Measurements from ENCODE around the gene KIF26B. TPM values are rescaled to one million over a fixed set of nuclear protein-coding genes. Genes with fewer than 3 reads are reported as not detected.

The KIF26B gene
- total RNA-seq, 2 donors from 2014 or later: 0.31 to 0.36 TPM

DNA sequence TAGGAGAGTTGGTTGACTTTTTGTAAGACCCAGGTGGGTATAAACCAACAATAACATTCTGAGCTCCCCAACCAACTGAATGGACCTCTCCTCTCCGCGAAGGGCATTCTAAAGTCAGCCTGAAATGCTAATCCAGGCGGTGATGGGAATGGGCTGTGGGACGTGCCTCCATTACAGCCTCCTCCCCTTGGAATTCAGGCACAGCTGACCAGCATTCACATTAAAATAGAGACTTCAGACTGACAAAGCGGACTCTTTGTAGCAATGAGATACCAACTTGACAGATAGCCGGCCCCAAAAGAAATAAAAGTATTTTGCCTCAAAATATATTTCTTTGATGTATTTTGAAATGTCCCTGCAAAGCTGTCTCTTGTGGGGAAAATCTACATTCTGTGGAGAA lies 101.7 kb downstream of the KIF26B start:
- ATAC-seq (no peak), DNase-seq (no peak)
- intact Hi-C loops (cut with DNase I, micrococcal nuclease): no loop called here

DNA sequence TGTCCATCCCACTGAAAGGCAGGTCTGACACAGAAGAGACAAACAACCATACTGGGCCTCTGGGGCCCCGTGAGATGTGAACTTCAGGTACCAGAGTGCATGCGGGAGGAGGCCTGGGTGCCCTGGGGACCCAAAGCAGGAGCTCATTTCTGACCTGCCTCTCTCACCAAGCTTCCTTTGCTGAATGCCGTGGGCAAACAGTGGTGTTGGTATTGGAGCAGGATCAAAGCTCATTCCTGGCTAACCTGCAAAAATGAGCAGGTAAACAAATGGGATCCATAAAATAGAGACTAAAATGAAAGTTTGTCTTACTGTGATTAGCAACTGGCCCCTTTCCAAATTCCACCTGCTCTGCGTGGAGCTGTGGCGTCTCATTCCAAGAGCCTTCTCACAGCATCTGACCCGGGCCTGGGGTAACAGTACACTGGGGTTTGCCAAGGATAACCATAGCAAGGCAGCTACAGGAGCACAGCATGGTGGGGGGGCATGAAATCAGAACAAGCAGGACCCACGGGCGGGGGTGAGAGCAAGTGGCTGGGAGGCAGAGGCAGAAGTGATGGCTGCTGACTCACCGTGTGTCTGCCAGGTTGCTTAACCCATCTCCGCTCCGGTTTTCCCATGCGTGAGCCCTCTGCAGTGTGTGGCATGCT lies 103.6 kb downstream of the KIF26B start:
- DNase-seq: peak; percentile 19 to 40
- intact Hi-C loops (cut with DNase I, micrococcal nuclease): no loop called here
- peak; percentile 94 for ATAC-seq

DNA sequence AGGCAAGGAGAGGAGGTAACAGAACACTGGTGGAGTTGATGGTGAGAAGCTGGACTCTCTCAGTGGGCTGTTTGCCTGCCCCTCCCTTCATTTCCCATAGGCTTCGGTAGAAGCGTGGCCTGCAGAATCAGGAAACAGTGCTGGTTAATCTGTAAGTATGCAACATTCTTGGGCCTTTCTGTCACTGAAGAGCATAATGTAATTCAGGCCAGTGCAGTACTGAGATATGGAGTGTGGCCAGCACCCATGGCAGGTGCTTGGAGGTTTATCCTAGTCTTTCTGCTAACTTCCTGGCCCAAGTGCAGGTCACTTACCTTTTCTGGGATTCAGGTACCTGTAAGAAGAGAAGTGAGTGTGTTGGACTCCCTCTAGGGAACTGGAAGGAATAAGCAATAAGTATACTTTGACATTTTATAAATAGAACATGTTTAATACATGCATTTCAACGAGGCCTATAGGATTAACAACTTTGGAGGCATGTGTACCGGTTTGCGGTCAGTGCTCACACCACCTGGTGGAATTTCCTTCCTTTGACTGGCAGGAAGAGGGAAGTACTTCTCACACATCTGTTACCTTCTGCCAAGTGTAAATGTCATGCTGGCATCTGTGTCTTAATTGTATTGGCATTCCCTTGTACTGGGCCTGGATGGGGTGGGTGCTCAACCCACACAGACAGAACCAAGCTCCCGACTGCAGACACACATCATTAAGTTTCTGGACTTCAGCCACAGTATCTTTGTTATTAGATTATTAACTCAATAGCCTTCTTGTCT lies 105.5 kb downstream of the KIF26B start:
- DNase-seq (no peak), ATAC-seq (no peak)
- intact Hi-C loops (cut with DNase I, micrococcal nuclease): no loop called here

DNA sequence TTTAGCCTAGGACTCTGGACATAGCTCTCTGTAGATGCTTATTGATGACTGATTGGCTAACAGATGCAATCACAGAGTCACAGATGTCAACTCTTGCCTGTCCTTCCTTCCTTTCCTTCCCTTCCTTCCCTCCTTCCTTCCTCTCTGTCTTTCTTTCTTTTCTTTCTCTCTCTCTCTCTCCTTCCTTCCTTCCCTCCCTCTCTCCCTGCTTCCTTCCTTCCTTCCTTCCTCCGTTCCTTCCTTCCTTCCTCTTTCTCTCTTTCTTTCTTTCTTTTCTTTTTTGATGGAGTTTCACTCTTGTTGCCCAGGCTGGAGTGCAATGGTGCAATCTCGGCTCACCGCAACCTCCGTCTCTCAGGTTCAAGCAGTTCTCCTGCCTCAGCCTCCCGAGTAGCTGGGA lies 106.1 kb downstream of the KIF26B start:
- intact Hi-C loops (cut with DNase I, micrococcal nuclease): no loop called here
- ATAC-seq (no peak), DNase-seq (no peak)

DNA sequence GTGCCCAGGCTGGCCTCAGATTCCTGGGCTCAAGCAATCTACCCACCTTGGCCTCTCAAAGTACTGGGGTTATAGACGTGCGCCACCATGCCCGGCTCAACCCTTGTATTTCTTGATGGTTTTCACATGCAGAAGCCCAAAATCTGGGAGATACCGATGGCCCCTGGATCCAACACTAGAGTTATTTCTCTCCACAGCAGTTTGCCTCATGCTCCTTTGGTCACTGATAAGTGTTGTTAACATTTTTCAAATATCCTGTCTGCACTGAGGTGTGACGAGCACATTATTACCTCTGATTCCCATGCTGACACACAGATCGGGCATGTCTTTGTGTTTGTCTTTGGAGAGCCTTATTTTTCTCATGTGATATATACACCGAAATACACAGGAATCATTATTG lies 107.0 kb downstream of the KIF26B start:
- intact Hi-C loops (cut with DNase I, micrococcal nuclease): no loop called here
- no peak for ATAC-seq
- DNase-seq: no peak

DNA sequence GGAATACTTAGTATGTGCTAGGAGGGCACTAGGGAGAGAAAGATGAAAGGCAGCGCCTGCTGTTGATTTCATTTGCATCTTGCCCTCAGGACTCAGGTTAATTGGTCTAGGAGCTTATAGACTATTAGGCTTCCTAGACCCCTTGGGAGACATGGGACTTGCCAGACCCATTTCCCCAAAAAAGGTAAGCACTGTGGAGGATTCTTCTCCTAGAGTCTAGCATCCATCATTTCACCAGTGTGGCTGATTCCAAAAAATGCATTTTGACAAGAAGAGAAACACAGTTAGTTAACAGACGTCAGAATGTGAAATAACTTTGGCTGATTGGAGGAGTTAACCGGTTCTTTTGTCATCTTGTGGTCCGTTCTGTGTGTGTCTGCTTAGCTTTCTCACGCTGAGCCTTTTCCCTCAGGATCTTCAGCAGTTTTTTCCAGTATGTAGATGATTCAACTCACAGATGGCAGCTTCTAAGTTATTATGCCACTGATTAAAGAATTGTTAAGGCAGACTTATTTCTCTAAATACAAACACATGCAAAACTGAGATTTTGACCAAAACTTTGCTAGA lies 108.8 kb downstream of the KIF26B start:
- intact Hi-C loops (cut with DNase I, micrococcal nuclease): no loop called here
- no peak for DNase-seq
- no peak for ATAC-seq

DNA sequence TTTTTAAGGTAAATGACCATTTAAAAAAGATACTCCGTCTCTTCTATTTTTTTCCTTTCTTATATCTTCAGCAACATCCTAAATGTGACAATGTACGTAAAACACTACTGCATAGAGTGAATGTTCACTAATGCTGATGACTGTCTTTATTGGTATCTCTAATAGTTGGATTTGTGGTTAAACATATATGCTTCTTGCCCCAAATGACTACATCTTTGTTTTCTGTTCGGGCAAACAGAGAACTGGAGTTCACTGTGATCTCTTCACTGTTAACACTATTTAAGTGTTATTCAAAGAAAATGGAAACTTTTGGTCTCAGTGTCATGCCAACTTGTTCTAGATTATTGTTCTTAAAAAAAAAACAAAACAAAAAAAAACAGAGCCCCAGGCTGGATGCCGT lies 109.4 kb downstream of the KIF26B start:
- intact Hi-C loops (cut with DNase I, micrococcal nuclease): no loop called here
- ATAC-seq (no peak), DNase-seq (no peak)

DNA sequence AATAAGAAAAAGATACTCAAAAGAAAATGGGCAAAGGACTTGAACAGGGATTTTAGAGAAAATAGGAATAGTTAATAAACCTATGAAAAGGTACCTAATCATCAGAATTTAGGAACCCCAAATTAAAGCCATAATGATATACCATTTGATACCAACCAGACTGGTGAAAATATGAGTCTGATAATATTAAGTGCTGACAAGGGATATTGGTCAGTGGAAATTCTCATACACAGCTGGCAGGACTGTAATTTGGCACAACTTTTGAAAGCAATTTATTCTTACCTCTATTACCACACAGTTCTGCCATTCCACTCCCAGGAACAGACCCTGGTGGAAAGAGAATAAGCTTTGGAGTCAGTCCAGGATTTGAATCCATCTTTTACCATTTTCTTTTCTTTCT lies 111.3 kb downstream of the KIF26B start:
- ATAC-seq (no peak), DNase-seq (no peak)
- intact Hi-C loops (cut with DNase I, micrococcal nuclease): no loop called here

DNA sequence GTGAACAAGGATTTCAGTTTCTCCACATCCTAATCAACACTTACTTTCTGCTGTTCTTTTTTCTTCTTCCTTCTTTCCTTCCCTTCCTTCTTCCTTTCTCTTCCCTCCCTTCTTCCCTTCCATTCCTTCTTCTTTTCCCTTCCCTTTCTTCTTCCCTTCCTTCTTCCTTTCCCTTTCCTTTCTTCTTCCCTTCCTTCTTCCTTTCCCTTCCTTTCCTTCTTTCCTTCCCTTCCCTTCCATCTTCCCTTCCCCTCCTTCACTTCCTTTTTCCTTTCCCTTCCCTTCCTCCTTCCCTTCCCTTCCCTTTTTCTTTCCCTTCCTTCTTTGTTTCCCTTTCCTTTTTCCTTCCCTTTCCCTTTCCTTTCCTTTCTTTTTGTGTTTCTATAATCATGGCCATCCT lies 115.3 kb downstream of the KIF26B start:
- DNase-seq: no peak
- no peak for ATAC-seq
- intact Hi-C loops (cut with DNase I, micrococcal nuclease): no loop called here

DNA sequence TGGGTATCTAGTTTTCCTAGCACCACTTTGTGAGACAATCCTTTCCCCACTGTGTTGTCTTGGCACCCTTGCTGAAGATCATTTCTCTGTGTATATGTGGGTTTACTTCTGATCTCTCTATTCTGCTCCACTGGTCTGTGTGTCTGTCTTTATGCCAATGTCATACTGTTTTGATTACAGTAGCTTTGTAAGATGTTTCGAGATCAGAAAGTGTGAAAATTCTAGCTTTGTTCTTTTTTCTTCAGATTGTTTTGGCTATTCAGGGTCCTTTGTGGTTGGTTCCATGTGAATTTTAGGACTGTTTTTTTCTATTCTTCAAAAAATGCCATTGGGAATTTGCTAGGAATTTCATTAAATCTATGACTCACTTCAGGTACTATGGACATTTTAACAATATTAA lies 116.2 kb downstream of the KIF26B start:
- no peak for DNase-seq
- no peak for ATAC-seq
- intact Hi-C loops (cut with DNase I, micrococcal nuclease): no loop called here

DNA sequence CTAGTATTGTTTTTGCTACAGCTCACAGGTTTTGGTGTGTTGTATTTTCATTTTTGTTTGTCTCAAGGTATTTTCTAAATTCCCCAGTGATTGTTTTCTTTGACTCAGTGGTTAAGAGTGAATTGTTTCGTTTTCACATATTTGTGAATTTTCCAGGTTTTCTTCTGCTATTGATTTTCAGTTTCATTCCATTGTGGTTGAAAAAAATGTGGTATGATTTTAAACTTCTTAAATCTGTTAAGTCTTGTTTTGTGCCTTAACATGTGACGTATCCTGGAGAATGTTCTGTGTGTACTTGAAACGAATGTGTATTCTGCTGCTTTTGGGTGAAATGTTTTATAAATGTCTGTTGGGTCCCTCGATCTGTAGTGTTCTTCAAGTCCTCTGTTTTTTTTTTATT lies 117.9 kb downstream of the KIF26B start:
- intact Hi-C loops (cut with DNase I, micrococcal nuclease): no loop called here
- no peak for ATAC-seq
- no peak for DNase-seq

DNA sequence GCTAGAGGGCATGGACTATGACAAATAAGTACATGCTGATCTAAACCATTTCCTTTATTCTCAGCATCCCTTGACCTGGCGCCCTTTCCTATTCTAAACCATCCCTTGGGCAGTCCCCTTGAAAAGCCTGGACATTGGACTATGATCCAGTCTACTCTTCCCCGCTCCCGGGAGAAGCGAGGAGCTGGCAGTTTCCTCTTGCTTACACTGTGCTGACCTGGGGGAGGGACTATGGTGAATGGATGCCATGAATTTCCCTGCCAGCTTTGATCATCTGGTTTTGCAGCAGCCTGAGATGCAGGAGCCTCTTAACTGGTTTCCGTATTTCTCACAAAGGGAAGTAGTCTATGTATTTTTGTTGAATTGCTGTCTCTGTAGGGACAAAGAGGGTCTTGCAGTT lies 121.7 kb downstream of the KIF26B start:
- intact Hi-C loops (cut with DNase I, micrococcal nuclease): no loop called here
- no peak for DNase-seq
- ATAC-seq: no peak

DNA sequence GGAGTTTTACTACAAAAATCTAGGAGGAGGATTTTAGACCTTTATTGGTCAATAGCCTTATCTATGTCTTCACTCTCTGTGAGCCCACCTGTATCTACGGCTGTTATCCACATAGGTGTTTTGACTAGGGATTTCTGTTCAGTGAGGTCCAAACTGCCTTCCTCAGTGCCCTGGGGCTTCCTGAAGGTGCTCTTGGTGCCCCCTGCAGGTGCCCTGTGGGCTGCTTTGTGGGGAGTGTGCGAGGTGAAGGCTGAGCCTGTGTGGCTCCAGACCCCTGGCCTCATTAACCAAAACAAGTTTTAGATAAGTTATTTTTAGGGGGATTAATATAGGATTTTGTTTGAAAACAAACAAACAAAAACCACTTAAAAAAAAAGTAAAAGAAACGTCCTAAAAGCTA lies 122.5 kb downstream of the KIF26B start:
- ATAC-seq: peak; percentile 56
- peak in 1 of 2 donors; percentile 33 for DNase-seq
- intact Hi-C loops (cut with DNase I, micrococcal nuclease): no loop called here

DNA sequence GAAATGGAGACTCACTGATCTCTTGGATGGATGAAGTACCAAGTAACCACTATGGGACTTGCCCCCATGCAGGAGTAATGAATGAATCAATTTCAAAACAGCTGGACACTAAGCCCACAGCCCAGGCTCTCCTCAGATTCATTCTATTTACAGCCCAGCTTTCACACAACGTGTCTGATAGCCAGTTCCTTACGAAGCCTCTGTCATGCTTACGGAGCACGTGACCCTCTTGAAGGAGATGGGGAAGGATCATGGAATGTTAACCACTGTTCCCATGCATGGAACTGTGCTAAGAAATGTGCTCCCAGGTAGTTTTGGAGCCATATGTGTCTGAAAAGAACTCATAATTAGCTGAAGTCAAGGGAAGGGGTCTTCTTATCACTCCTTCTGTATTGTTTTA lies 124.1 kb downstream of the KIF26B start:
- ATAC-seq (no peak), DNase-seq (no peak)
- intact Hi-C loops (cut with DNase I, micrococcal nuclease): no loop called here

DNA sequence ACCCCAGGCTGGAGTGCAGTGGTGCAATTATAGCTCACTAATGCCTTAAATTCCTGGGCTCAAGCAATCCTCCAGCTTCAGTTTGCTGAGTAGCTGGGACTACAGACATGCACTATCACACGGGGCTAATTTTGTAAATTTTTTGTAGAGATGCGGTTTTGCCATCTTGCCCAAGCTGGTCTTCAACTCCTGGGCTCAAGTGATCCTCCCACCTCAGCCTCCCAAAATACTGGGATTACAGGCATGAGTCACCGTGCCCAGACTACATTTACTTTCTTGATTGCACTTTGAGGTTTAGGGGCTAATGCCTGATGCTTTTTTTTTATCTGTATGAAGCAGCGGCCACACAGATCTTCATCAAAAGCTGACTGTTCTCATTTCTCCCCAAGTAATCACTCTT lies 124.6 kb downstream of the KIF26B start:
- DNase-seq: no peak
- no peak for ATAC-seq
- intact Hi-C loops (cut with DNase I, micrococcal nuclease): no loop called here

DNA sequence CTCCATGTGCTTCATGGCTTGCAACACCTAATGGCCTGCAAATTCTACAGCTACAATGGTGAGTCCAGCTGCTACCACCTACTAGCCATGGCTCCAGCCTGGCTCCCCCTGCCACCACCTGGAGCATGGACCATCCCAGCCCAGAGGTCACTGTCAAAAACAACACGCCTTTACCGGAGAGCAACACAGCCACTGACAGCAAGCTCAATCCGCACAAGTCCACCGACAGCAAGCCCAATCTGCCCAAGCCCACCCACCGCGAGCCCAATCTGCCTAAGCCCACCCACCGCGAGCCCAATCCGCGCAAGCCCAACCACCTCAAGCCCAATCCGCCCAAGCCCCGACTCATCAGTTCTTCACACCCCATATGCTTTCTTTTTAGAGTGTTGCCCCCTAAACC lies 128.2 kb downstream of the KIF26B start:
- intact Hi-C loops (cut with DNase I, micrococcal nuclease): no loop called here
- DNase-seq: no peak
- ATAC-seq: no peak

DNA sequence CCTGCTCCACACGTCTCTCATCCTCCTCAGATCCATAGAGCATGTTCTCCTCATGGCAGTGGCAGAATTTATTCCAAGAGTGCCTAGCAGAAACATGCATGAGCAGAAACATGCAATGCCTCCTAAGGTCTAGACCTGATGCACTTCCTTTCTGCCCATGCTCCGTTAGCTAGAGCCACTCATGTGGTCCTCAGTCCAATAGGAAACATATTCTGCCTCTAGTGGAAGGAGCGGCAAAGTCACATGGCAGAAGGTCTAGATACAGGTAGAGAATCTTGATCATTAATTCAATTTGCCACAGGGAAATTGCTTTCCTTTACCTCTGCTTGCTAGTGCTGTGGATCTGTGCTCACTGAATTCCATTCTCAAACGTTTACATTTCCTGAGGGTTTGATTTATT lies 130.4 kb downstream of the KIF26B start:
- ATAC-seq (no peak), DNase-seq (no peak)
- intact Hi-C loops (cut with DNase I, micrococcal nuclease): no loop called here

DNA sequence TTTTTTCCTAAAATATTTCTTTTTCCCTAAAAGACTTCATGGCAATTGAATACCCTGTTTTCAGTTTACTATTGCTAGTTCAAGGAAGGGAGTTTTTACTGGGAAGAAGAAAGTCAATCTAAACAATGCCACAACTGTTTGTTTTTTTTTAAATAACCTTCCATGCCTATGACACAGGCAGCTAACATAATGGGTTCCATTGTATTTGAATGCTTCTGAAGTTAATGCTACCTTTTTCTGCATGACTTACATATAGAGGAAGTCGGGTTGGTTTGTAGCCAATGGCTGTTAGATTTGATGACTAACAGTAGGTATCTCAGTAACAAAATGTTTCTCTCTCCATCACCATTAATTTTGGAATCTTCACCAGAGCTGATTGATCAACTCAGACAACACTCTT lies 134.0 kb downstream of the KIF26B start:
- ATAC-seq (no peak), DNase-seq (no peak)
- intact Hi-C loops (cut with DNase I, micrococcal nuclease): no loop called here

DNA sequence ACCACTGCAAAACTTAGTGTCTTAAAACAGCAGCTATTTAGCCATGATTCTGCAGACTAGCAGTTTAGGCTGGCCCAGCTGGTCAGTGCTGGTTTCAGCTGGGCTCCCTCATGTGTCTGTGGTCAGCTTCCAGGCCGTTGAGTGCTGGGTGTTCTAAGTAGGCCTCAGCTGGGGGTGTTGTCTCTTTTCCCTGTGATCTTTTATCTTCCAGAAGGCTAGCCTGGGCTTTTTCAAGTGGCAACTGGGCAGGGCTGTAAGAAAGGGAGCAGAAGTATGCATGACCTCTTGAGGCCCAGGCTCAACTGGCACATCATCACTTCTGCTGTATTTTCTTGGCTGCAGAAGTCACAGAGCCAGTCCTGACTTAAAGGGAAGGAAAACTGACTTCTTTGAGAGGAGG lies 136.1 kb downstream of the KIF26B start:
- DNase-seq: no peak
- ATAC-seq: no peak
- intact Hi-C loops (cut with DNase I, micrococcal nuclease): no loop called here

DNA sequence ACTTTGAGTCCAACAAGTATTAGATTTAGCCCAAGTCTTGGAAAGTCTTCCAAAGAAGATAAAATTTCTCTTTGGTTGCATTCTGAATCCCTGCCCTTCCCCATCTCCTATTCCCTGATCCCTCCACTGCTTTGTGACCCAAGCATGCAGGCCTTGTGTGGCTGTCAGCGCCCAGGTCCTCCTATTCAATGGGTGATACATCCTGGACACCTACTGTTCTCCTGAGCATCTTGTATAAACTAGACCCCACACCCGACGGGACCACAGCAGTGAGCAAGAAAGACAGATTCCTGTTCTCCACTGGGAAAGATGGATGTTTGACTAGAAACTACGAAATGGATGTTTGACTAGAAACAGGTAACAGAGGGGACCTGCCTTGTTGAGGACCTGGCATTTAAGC lies 136.6 kb downstream of the KIF26B start:
- intact Hi-C loops (cut with DNase I, micrococcal nuclease): no loop called here
- DNase-seq (no peak), ATAC-seq (no peak)

DNA sequence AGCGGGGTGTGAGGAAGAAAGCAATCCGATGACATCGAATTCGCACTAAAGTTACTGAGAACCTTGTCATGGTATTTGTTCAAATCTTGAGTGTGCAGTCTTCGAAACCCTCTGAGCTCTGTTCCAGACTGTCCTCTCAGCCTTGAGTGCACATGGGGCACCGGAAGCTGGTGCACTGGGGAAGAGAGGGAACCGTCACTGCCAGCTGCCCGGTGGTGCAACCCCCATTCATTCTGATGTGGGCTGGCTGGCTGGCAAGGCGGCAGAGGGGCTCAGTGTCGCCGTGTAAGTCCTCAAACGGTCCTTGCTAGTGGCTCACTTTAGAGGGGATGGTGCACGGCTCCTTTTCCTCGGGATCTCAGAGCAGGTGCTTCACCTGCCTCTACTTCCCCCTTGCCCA lies 137.4 kb downstream of the KIF26B start:
- DNase-seq: no peak
- intact Hi-C loops (cut with DNase I, micrococcal nuclease): no loop called here
- ATAC-seq: no peak

Measured in left colon (tissue), 2 donors.